ENCODE results near the gene GRSF1. TPM values are rescaled to one million over a fixed set of nuclear protein-coding genes. Genes with fewer than 3 reads are reported as not detected.
"Not testable (repeated sequence)": the region's sequence is repeated elsewhere in the genome, so short reads cannot be mapped to it uniquely, and the experiment has no call there.

The GRSF1 gene
- total RNA-seq, result 70.0 and 71.3 TPM in 2 replicates

- intact Hi-C loops (cut with micrococcal nuclease), result loop anchor here (1.0 to 5.0 kb wide), 10 partner anchors 63 to 348 kb away; partner anchors contain the start of genes DCK, MOB1B and UTP3
These were observed at the start of gene GRSF1 for GRCh38 chr4:70839589-70840093. GRSF1 (minus strand) TSS chr4:70839890; CDS start chr4:70839827, 63 bp downstream.

- intact Hi-C loops (cut with micrococcal nuclease), result no loop called here
These were observed 45.5 kb upstream of the GRSF1 start for GRCh38 chr4:70885174-70885573.

GRCh38 chr4:70880739-70881138 lies 41.0 kb upstream of the GRSF1 start:
- intact Hi-C loops (cut with micrococcal nuclease), result no loop called here

- intact Hi-C loops (cut with micrococcal nuclease), result no loop called here
These were observed 37.9 kb upstream of the GRSF1 start for GRCh38 chr4:70877556-70877955.

GRCh38 chr4:70874268-70875156 lies 34.8 kb upstream of the GRSF1 start:
- intact Hi-C loops (cut with micrococcal nuclease), result no loop called here

GRCh38 chr4:70873216-70873615 lies 33.5 kb upstream of the GRSF1 start:
- intact Hi-C loops (cut with micrococcal nuclease), result no loop called here

GRCh38 chr4:70868778-70869177 lies 29.1 kb upstream of the GRSF1 start:
- intact Hi-C loops (cut with micrococcal nuclease), result no loop called here

GRCh38 chr4:70863099-70863790 lies 23.6 kb upstream of the GRSF1 start:
- intact Hi-C loops (cut with micrococcal nuclease), result no loop called here

- intact Hi-C loops (cut with micrococcal nuclease), result no loop called here
These were observed 19.4 kb upstream of the GRSF1 start for GRCh38 chr4:70859066-70859465.

GRCh38 chr4:70858454-70858853 lies 18.8 kb upstream of the GRSF1 start:
- intact Hi-C loops (cut with micrococcal nuclease), result no loop called here

- intact Hi-C loops (cut with micrococcal nuclease), result no loop called here
These were observed 15.8 kb upstream of the GRSF1 start for GRCh38 chr4:70855464-70855863.

- intact Hi-C loops (cut with micrococcal nuclease), result no loop called here
These were observed 9.6 kb upstream of the GRSF1 start for GRCh38 chr4:70849291-70849690.

GRCh38 chr4:70844180-70844579 lies 4.5 kb upstream of the GRSF1 start:
- intact Hi-C loops (cut with micrococcal nuclease), result no loop called here

GRCh38 chr4:70842761-70843435 lies 3.2 kb upstream of the GRSF1 start:
- intact Hi-C loops (cut with micrococcal nuclease), result no loop called here

GRCh38 chr4:70841951-70842350 lies 2.3 kb upstream of the GRSF1 start:
- intact Hi-C loops (cut with micrococcal nuclease), result no loop called here

- intact Hi-C loops (cut with micrococcal nuclease), result no loop called here
These were observed 1.5 kb upstream of the GRSF1 start for GRCh38 chr4:70841211-70841610.

GRCh38 chr4:70840631-70841030 lies 941 bp upstream of the GRSF1 start:
- intact Hi-C loops (cut with micrococcal nuclease), result not testable (repeated sequence)

GRCh38 chr4:70840137-70840536 lies 447 bp upstream of the GRSF1 start:
- intact Hi-C loops (cut with micrococcal nuclease), result not testable (repeated sequence)

- intact Hi-C loops (cut with micrococcal nuclease), result loop anchor here (1.0 to 5.0 kb wide), 10 partner anchors 63 to 348 kb away; partner anchors contain the start of genes DCK, MOB1B and UTP3
These were observed 763 bp downstream of the GRSF1 start for GRCh38 chr4:70838666-70839588.

GRCh38 chr4:70838204-70838603 lies 1.5 kb downstream of the GRSF1 start:
- intact Hi-C loops (cut with micrococcal nuclease), result loop anchor here (2.0 to 5.0 kb wide), 2 partner anchors 213 to 349 kb away; no protein-coding TSS in a partner anchor

All from T-helper 1 cell treated with Interleukin-12 subunit alpha and Interleukin-12 subunit beta and Interleukin-4 antibody, amounts not matched to agents 30 ng/mL and 1 ng/mL, for 36 hours (primary cell).